PC-9 (cell line): ENCODE data around the gene MED4.

Source experiments
- EZH2 ChIP-seq: fragments of 200-600 bp; sonication (generic); IDR thresholded peaks from 2 replicates; pipeline ENCODE4 v1.8.0; 2017; ENCODE audit warnings: antibody characterized with exemption, low read depth
- TF ChIP-seq, protein P1 (sequence below): fragments of 200-600 bp; sonication (generic); conservative IDR thresholded peaks from 2 replicates; pipeline ENCODE4 v1.6.1; 2017; ENCODE audit warnings: mixed run types, antibody characterized with exemption, mild to moderate bottlenecking, moderate library complexity

DNA sequence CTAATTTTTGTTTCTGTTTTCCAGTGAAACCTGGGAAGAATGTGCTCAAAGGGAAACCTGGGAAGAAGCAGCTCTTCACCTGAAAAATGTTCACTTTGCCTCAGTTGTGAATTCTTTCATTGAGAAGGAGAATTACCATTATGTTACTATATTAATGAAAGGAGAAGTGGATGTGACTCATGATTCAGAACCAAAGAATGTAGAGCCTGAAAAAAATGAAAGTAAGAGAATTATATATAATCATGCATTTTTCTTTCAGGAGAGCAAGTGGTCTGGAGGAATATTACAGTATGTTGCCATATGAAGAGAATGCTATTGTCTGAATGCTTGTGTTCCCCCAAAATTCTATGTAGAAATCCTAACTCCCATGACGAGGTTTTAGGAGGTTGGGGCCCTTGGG is 54.0 kb downstream of the MED4 start:
- TF ChIP-seq, protein P1, sequence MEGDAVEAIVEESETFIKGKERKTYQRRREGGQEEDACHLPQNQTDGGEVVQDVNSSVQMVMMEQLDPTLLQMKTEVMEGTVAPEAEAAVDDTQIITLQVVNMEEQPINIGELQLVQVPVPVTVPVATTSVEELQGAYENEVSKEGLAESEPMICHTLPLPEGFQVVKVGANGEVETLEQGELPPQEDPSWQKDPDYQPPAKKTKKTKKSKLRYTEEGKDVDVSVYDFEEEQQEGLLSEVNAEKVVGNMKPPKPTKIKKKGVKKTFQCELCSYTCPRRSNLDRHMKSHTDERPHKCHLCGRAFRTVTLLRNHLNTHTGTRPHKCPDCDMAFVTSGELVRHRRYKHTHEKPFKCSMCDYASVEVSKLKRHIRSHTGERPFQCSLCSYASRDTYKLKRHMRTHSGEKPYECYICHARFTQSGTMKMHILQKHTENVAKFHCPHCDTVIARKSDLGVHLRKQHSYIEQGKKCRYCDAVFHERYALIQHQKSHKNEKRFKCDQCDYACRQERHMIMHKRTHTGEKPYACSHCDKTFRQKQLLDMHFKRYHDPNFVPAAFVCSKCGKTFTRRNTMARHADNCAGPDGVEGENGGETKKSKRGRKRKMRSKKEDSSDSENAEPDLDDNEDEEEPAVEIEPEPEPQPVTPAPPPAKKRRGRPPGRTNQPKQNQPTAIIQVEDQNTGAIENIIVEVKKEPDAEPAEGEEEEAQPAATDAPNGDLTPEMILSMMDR = no peak
- no peak for TF ChIP-seq EZH2
